LNCaP clone FGC (cell line): ENCODE results near the gene BRIP1.

Experiments
- DNase-seq: peaks from one replicate; pipeline ENCODE4 v3.0.0-alpha.2; 2011; ENCODE audit warnings: low read depth
- H3K4me3 ChIP-seq: 2 replicates; pipeline ENCODE4 v1.5.1; 2011; ENCODE audit warnings: mild to moderate bottlenecking, low read depth, low read length, control low read depth
- TF ChIP-seq, protein P1 (sequence below): IDR thresholded peaks from 2 replicates; pipeline ENCODE4 v1.5.1; 2012; ENCODE audit warnings: mild to moderate bottlenecking; ENCODE audit not compliant: control insufficient read depth, insufficient read depth; ENCODE audit errors: extremely low read depth

The BRIP1 gene

DNA sequence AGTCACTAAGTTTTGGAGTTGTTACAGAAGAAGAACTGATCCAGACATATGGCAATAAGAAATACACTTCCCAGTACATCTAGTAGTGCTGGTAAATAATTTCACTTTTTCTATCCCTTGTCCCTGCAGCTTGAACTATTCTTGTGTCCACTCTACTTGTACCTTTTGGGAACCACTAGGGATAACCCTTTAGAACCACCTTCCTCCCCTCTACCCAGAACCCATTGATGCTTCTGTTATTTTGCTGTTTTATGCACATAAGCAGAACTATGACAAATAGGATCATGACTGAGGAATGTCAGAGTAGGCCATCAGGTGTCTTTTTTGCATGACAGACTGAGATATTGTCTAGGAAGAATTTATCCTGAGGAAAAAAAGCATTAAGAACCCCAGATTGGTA, 125.1 kb downstream of the BRIP1 start:
- TF ChIP-seq, protein P1, sequence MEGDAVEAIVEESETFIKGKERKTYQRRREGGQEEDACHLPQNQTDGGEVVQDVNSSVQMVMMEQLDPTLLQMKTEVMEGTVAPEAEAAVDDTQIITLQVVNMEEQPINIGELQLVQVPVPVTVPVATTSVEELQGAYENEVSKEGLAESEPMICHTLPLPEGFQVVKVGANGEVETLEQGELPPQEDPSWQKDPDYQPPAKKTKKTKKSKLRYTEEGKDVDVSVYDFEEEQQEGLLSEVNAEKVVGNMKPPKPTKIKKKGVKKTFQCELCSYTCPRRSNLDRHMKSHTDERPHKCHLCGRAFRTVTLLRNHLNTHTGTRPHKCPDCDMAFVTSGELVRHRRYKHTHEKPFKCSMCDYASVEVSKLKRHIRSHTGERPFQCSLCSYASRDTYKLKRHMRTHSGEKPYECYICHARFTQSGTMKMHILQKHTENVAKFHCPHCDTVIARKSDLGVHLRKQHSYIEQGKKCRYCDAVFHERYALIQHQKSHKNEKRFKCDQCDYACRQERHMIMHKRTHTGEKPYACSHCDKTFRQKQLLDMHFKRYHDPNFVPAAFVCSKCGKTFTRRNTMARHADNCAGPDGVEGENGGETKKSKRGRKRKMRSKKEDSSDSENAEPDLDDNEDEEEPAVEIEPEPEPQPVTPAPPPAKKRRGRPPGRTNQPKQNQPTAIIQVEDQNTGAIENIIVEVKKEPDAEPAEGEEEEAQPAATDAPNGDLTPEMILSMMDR = no peak
- no peak for DNase-seq
- no peak overlapping the region for H3K4me3 ChIP-seq

GRCh38 chr17:61737820-61738219, 125.5 kb downstream of the BRIP1 start:
- no peak overlapping the region for H3K4me3 ChIP-seq
- DNase-seq = no peak
- TF ChIP-seq, protein P1 = no peak

GRCh38 chr17:61736438-61736837, 126.9 kb downstream of the BRIP1 start:
- TF ChIP-seq, protein P1 = no peak
- H3K4me3 ChIP-seq = no peak overlapping the region
- no peak for DNase-seq

DNA sequence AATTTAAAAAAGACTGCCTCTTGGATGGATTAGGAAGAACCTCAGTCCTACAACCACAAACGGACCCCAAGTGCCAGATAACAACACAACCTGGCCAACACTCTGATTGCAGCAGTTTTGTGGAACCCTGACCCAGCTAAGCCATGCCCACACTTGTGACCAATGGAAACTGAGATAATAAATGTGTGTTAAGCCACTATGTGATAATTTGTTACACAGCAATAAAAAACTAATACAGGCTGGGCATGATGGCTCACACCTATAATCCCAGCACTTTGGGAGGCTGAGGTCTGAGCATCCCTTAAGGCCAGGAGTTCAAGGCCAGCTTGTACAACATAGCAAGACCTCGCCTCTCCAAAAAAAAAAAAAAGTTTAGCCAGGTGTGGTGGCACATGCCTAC, 127.5 kb downstream of the BRIP1 start:
- DNase-seq = no peak
- TF ChIP-seq, protein P1 = no peak
- H3K4me3 ChIP-seq = no peak overlapping the region

DNA sequence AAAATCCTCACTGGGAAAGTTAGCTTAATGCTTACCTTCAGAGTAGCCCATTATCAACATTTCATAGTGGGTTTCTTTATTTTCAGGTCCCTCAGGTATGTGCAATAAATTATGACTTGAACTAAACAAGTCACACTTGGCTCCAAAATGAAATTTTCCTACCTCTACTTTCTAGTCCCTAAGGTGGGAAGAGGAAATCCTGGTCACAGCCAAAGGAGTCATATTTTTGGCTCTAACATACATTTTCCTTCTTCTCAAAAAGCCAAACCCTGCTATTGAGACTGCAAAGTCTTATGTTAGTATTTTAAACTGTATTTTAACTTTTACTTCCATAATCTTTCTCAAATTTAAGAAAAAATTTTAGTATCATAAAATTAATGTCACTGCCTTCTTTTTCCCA, 128.9 kb downstream of the BRIP1 start:
- H3K4me3 ChIP-seq = no peak overlapping the region
- DNase-seq = no peak
- TF ChIP-seq, protein P1 = no peak

GRCh38 chr17:61734012-61734411, 129.3 kb downstream of the BRIP1 start:
- TF ChIP-seq, protein P1 = no peak
- H3K4me3 ChIP-seq = no peak overlapping the region
- no peak for DNase-seq

GRCh38 chr17:61733021-61733420, 130.3 kb downstream of the BRIP1 start:
- TF ChIP-seq, protein P1 = no peak
- DNase-seq = no peak
- no peak overlapping the region for H3K4me3 ChIP-seq
